ENCODE results near the gene DPY19L3.
"Not testable (repeated sequence)": the region's sequence is repeated elsewhere in the genome, so short reads cannot be mapped to it uniquely, and the experiment has no call there.

The DPY19L3 gene

DNA sequence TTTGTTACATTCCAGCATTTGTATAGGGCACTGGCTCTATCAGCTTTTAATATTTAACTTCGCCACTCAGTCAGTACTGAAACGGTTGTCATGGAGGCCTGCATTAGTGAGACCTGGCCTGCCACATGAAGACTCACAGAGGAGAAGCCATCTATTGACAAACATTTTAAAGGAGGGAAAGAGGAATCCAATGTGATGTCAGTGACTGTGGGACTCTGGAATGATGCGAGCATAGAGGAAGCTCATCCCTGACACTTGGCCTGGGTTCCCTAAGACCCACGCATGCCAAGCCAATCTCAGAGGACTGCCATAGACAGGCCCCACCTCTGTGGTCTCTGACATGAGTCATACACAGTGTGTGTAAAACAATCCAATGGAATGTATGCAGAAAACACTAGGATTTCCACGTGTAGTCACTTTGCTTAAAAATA, 7.9 kb upstream of the DPY19L3 start:
- no peak for FAIRE-seq

DNA sequence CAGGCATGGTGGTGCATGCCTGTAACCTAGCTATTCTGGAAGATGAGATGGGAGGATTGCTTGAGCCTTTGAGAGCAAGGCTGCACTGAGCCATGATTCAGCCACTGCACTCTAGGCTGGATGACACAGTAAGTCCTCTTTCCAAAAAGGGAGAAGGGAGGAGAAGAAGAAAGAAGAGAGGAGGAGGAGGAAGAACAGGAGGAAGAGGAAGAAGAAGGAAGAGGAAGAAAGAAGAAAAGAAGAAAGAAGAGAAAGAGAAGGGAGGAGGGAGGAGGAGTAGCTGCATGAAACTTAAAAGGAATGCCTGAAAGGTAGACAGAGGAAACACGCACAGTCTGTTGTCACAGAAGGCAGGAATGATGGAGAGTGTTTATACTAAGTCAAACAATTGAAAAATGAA, 3.6 kb upstream of the DPY19L3 start:
- no peak for FAIRE-seq

DNA sequence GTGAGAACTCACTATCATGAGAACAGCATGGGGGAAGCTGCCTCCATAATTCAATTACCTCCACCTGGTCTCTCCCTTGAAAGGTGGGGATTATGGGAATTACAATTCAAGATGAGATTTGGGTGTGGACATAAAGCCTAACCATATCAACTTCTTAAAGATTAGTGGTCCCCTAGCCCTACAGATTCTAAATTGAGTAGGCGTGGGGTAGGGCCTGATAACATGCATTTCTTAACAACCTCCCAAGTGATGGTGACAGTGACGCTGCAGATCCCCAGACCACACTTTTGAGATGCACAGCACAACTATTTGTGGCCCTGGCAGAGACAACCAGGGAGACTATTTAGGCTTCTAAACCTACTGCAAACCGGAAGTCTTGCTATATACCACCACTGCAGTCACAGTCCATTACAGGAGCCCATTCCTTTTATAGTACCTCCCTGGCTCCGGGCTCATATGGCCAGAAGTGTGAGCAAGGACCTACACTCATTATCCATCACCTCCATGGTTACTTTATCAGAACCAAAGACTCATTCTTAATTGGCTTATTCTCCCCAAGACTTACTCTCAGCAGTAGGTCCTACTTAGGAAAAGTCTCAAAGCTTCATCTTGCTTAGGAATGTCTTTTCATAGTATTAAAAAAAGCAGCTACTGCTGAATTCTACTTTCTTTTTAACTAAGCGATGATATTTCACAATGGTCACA, 2.1 kb upstream of the DPY19L3 start:
- FAIRE-seq: no peak

GRCh38 chr19:32404213-32404932, 1.2 kb upstream of the DPY19L3 start:
- FAIRE-seq: no peak

GRCh38 chr19:32404933-32405430, 588 bp upstream of the DPY19L3 start:
- no peak for FAIRE-seq

DNA sequence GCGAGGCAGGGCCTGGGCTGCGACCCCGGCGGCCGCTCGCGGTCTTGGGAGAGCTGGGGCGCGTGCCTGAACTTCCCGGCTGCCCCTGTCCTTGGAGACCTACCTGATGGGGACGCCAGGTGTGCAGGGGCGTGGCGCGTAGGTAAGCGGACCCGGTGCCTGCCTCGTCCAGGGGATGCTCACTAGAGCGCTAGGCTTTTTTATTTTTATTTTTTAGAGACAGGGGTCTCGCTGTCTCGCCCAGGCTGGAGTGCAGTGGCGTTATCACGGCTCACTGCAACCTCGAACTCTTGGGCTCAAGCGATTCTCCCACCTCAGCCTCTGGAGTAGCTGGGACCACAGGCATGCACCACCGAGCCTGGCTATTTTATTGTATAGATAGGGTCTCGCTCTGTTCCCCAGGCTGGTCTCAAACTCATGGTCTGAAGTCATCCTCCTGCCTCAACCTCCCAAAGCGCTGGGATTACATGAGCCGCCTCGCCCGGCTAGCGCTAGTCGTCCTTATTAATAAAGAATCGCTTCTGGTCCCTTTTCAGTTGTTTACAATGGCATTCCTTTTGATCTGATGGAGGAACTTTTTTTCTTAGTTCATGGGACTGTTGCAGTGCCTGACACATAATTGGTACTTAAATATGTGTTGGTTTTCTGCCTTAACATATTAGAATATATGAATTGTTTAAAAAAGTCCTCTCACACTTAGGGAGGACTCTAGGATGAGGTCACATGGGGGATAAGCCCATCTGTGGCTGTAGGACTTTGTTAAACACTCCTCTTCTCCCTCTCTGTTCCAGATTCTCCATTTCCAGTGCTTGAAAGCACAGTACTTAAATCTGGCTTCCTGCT, 812 bp downstream of the DPY19L3 start:
- FAIRE-seq: no peak

DNA sequence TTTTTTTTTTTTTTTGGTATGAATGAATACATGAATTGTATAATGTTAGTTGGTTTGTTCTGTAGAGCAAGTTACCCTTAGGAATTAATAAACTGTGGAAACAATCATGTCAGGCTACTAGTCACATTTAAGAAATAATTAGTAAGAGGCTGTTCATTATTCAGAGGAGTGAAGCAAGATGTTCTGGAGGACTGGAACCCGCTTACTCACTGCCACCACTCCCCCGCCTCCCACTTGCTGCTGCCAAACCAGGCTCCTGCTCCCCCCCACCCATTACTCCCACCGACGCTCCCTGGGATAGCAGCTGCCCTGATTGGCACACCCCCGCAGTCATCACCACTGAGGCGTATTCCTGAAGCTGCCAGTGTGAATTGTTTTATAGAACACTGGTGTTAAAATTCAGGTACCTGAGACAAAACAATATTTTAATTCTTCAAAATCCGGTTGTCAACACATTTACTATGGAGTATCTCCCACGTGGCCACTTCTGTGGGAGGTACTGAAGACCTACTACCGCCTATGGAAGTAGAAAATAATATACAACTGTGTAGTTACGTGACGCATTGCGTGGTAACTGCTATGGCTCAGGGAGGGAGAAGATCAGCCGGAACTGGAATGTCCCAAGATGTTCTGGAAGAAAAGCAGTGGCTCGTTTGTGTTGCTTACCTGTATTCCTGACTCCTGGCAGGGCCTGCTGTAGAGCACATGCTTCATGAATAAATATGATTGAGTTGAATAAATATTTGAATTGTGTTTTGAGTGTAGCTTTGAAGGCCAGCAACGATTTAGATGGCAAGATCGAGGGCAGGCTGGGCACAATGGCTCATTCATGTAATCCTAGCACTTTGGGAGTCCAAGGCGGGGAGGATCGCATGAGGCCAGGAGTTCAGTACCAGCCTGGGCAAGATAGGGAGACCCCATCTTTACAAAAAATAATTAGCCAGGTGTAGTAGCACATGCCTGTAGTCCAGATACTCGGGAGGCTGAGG, 1.7 kb downstream of the DPY19L3 start:
- no peak for FAIRE-seq

DNA sequence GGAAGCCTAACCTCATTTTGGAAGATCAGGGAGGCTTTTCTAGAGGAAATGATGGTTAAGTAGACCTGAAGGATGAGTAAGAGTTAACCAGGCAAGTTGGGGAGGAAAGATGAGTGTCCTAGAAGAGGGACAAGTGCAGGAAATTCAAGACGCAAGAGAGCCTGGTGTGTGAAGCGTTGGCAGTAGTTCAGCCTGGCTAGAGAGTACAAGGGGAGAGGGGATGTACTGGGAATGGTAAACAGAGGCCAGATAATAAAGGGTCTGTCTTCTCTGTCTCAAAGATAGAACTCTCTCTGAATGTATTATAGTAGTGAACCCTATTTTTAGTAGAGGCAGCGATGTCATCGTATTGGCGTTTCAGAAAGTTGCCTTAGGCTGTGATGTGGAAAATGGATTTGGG, 9.7 kb downstream of the DPY19L3 start:
- FAIRE-seq: no peak

GRCh38 chr19:32415669-32416068, 10.1 kb downstream of the DPY19L3 start:
- no peak for FAIRE-seq

DNA sequence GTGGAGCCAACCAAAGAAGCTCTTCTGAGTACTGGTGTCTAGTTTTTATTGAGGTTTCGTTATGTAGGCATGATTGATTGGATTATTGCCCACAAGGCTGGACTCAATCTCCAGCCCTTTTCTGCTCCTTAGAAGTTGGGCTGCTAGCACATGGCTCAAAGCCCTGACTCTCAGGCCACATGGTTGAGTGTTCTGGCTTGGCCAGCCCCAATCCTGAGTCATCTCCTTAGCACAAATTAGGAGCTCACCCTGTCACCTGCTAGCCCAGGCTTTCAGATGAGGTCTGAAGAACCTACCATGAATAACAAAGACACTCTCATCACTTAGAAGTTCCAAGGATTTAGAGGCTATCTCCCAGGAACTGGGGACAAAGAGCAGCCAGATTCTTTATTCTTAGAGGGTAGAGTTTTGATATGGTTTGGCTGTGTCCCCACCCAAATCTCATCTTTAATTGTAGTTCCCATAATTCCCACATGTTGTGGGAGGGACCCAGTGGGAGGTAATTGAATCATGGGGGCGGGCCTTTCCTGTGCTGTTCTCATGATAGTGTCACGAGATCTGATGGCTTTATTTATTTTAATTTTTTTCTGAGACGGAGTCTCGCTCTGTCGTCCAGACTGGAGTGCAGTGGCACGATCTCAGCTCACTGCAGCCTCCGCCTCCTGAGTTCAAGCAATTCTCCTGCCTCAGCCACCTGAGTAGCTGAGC, 11.3 kb downstream of the DPY19L3 start:
- no peak for FAIRE-seq

DNA sequence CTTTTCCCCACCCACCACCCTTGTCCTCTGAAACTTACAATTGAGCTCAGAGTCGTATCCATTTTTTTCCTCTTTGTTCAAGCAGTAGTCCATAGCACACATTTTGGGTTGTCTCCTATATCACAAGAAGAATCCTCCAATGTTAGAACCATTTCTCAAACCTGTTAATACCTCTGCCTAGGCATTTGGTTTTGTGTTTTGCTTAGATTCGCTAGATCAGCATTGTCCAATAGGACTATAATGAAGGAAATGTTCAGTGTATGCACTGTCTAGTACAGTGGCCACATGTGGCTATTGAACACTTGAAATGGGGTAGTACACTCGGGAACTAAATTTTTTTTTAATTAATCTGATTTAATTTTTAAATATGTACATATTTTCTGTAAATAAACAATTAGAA, 12.6 kb downstream of the DPY19L3 start:
- no peak for FAIRE-seq

DNA sequence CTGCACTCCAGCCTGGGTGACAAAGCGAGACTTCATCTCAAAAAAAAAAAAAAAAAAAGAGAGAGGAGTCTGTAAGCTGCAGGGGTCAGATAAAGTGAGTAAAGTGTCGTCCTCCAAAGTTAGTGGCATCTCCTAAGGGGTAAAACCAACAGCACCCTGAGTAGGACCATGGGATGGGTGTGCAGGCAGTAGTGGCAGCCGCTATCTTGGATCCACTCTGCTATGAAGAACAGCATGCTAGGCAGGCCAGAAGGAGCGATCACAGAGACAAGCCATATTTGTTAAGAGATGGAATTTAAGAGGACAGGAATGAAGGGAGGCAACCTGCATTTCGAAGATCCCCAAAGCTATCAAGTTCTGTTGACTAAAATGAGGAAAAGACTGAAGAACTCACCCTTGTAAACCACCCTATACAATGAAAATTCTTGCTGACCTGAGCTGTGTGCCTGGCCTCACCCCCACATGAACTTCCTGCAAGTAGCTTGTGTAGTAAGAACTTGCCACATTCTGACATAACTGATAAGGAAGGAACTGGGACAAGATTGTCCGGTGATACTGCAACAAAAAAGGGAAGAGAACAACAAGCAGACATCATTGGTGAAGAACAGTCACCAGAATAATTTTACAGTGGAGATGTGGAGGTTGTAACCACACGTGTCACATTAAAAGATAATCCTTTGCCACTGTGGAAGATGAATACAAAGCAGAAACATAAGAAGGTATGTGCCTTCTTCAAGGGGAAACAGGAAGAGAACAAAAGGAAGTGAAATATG, 16.2 kb downstream of the DPY19L3 start:
- FAIRE-seq: no peak

GRCh38 chr19:32422435-32422834, 16.9 kb downstream of the DPY19L3 start:
- FAIRE-seq: no peak

DNA sequence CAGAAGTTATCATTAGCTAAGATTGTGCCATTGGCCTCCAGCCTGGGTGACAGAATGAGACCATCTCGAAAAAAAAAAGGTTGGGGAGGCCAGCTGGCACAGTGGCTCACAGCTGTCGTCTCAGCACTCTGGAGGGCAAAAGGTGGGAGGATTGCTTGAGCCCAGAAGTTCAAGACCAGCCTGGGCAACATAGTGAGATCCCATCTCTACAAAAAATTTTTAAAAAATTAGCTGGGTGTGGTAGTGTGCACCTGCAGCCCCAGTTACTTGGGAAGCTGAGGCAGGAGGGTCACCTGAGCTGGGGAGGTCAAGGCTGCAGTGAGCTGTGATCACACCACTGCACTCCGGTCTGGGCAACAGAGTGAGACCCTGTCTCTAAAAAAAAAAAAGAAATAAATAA, 18.4 kb downstream of the DPY19L3 start:
- not testable (repeated sequence) for FAIRE-seq

- no peak for FAIRE-seq
Measured at GRCh38 chr19:32427536-32427935, 22.0 kb downstream of the DPY19L3 start.

- no peak for FAIRE-seq
Measured at GRCh38 chr19:32436692-32437091, 31.1 kb downstream of the DPY19L3 start.

DNA sequence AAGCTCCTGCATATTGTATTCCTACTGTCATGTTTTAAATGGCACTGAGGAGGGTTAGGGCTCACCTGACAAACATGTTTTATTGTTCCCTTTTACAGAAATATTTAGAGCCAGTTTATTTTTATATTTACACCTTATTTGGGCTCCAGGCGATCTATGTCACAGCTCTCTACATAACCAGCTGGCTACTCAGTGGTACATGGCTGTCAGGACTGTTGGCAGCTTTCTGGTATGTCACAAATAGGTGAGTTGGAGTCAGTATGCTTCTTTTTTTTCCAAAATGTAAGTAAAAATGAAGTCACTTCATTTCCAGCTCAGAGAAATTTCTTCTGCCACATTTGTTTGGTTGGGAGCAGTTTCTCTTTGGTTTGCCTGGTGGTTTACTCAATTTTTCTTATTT, 31.5 kb downstream of the DPY19L3 start:
- FAIRE-seq: no peak

GRCh38 chr19:32438751-32439150, 33.2 kb downstream of the DPY19L3 start:
- no peak for FAIRE-seq

DNA sequence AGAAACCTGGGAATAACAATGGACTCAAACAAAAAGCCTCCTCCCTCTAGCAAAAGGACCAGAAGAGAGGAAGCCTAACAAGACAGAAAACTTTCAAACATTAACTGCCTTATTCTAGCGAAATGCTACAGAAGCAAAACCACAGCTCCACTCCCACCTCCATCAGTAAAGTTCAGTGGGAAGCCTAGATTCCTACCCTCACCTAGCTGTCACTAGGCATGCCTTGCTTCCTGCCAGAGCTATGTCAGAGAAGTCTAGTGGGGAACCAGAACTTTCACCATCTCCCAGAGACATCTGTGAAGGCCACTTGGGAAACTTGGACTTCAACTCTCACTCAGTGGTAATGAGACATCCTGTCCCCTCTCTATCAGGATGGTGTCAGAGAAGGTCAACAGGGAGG, 37.1 kb downstream of the DPY19L3 start:
- FAIRE-seq: no peak

- not testable (repeated sequence) for FAIRE-seq
Measured at GRCh38 chr19:32447534-32447933, 42.0 kb downstream of the DPY19L3 start.

GRCh38 chr19:32448026-32448425, 42.5 kb downstream of the DPY19L3 start:
- FAIRE-seq: no peak

Measured in endometrium (tissue), 2 donors.